Endodermal cell (in vitro differentiated cells): ENCODE results near the gene ARPP19. TPM values are rescaled to one million over a fixed set of nuclear protein-coding genes. Genes with fewer than 3 reads are reported as not detected.
"Not testable (repeated sequence)": the region's sequence is repeated elsewhere in the genome, so short reads cannot be mapped to it uniquely, and the experiment has no call there.

Experiments
- DNase-seq: peaks from one replicate; pipeline ENCODE4 v3.0.0-alpha.2; 2017
- H3K27ac ChIP-seq: 2 replicates; pipeline ENCODE4 v1.5.1; 2013; ENCODE audit warnings: mild to moderate bottlenecking, low read depth, low read length, moderate library complexity
- H3K27me3 ChIP-seq: 2 replicates; pipeline ENCODE4 v1.6.1; 2013; ENCODE audit warnings: mild to moderate bottlenecking, low read length, moderate library complexity; ENCODE audit not compliant: insufficient read depth, control insufficient read depth, poor library complexity, severe bottlenecking
- H3K36me3 ChIP-seq: 2 replicates; pipeline ENCODE4 v1.7.0; 2013; ENCODE audit warnings: mild to moderate bottlenecking, low read length, moderate library complexity; ENCODE audit not compliant: control insufficient read depth, insufficient read depth
- H3K4me1 ChIP-seq: one replicate; pipeline ENCODE4 v1.7.0; 2013; ENCODE audit warnings: low read length; ENCODE audit not compliant: control insufficient read depth, insufficient read depth
- H3K4me3 ChIP-seq: 2 replicates; pipeline ENCODE4 v1.5.1; 2013; ENCODE audit warnings: mild to moderate bottlenecking, low read length, moderate library complexity
- H3K9ac ChIP-seq: 2 replicates; pipeline ENCODE4 v1.6.1; 2013; ENCODE audit warnings: mild to moderate bottlenecking, low read length, moderate library complexity; ENCODE audit not compliant: poor library complexity, severe bottlenecking; ENCODE audit errors: extremely low read depth
- H3K9me3 ChIP-seq: 2 replicates; pipeline ENCODE4 v1.6.1; 2013; ENCODE audit warnings: mild to moderate bottlenecking, low read length, moderate library complexity; ENCODE audit not compliant: control insufficient read depth
- H3K27ac Mint-ChIP-seq: 2 replicates; pipeline ENCODE4 v1.8.0; 2020; ENCODE audit warnings: mixed read lengths
- H3K27me3 Mint-ChIP-seq: 2 replicates; pipeline ENCODE4 v1.8.0; 2021; ENCODE audit warnings: mild to moderate bottlenecking, mixed read lengths; ENCODE audit not compliant: insufficient read depth
- H3K36me3 Mint-ChIP-seq: 2 replicates; pipeline ENCODE4 v1.8.0; 2020; ENCODE audit warnings: low read depth, mixed read lengths
- H3K4me1 Mint-ChIP-seq: 2 replicates; pipeline ENCODE4 v1.8.0; 2020; ENCODE audit warnings: mixed read lengths
- H3K4me3 Mint-ChIP-seq: 2 replicates; pipeline ENCODE4 v1.8.0; 2020; ENCODE audit warnings: mild to moderate bottlenecking, moderate library complexity, mixed read lengths
- H3K9me3 Mint-ChIP-seq: 2 replicates; pipeline ENCODE4 v1.8.0; 2020; ENCODE audit warnings: mild to moderate bottlenecking, mixed read lengths
- WGBS, 2 experiments: methylation state at CpG; one replicate each; pipeline versions ENCODE4 v1.1.5 to v1.1.7; 2013; ENCODE audit warnings: missing lambda C conversion rate in 2 of 2, mixed read lengths in 1 of 2; ENCODE audit not compliant: insufficient coverage in 1 of 2, insufficient read length in 1 of 2; 5-methylcytosine and 5-hydroxymethylcytosine counted together
- total RNA-seq, 2 donors: library from RNA; stranded (reverse); fragmentation: NEBNext Ultra II Directional in 1 of 2; extraction: Animal tissue kit (Norgen Biotek cat#: 25700) in 1 of 2; gene quantifications; 2 replicates in 1 of 2; 3 replicates in 1 of 2; pipeline ENCODE4 v1.2.1, GENCODE V29; 2021
- TF ChIP-seq, protein P1 (sequence below): fragments of 200-600 bp; sonication (generic); conservative IDR thresholded peaks from 2 replicates; pipeline ENCODE4 v1.5.0; 2021; ENCODE audit warnings: antibody characterized with exemption, mild to moderate bottlenecking

Gene ARPP19
- total RNA-seq, 2 donors from 2014 or later, result 188 to 219 TPM

DNA sequence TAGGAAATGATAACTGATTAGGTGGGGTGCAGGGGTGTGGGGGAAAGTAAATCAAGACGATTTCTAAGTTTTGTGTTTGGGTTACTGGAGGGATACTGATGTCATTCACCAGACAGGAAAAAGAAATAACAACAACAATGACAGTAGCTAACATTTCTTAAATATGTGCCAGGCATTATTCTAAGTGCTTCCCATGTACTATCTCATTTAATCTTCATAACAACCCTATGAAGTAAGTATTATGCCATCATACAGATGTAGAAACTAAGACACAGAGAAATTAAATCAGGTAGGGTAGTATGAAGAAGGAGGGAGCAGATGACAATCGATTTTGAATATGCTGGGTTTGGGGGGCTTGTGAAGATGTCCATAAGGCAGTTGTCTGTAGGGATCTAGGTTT is 53.5 kb downstream of the ARPP19 start:
- H3K9ac ChIP-seq, result no peak overlapping the region
- Mint-ChIP-seq H3K27ac (no peak overlapping the region), H3K4me3 (no peak overlapping the region), H3K9me3 (no peaks in the 10 kb centered on the region), H3K4me1 (no peaks in the 10 kb centered on the region), H3K27me3 (no peaks in the 10 kb centered on the region), H3K36me3 (no peaks in the 10 kb centered on the region)
- H3K4me3 ChIP-seq, result no peak overlapping the region
- no peak for DNase-seq
- H3K27me3 ChIP-seq, result no peaks in the 10 kb centered on the region
- H3K36me3 ChIP-seq, result no peaks in the 10 kb centered on the region
- WGBS, 2 experiments, result 89% methylated on average over 2 of the region's 2 CpGs; no CpG with 5 or more reads in 1 of the 2 experiments
- H3K4me1 ChIP-seq, result no peaks in the 10 kb centered on the region
- TF ChIP-seq, protein P1, sequence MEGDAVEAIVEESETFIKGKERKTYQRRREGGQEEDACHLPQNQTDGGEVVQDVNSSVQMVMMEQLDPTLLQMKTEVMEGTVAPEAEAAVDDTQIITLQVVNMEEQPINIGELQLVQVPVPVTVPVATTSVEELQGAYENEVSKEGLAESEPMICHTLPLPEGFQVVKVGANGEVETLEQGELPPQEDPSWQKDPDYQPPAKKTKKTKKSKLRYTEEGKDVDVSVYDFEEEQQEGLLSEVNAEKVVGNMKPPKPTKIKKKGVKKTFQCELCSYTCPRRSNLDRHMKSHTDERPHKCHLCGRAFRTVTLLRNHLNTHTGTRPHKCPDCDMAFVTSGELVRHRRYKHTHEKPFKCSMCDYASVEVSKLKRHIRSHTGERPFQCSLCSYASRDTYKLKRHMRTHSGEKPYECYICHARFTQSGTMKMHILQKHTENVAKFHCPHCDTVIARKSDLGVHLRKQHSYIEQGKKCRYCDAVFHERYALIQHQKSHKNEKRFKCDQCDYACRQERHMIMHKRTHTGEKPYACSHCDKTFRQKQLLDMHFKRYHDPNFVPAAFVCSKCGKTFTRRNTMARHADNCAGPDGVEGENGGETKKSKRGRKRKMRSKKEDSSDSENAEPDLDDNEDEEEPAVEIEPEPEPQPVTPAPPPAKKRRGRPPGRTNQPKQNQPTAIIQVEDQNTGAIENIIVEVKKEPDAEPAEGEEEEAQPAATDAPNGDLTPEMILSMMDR, result no peak
- no peak overlapping the region for H3K27ac ChIP-seq
- no peaks in the 10 kb centered on the region for H3K9me3 ChIP-seq

DNA sequence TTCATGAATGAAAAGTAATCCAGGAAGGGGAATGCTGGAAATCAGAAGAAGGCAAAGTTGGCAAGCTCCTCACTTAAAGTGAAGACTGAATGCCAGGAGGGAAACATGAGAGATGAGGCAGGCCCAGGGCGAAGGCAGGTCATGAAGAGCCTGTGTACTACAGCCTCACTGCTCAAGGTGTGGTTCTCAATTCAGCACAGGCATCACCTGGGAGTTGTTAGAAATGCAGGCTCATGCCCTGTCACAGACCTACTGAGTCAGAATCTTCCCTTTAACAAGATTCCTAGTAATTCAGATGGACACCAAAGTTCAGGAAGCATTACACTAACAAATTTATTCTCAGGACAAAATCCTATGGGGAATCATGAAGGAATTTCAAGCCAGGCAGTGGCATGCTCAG is 54.3 kb downstream of the ARPP19 start:
- 86 to 95% methylated on average over 1 of the region's 1 CpG for WGBS, 2 experiments
- Histone ChIP-seq H3K9me3 (no peaks in the 10 kb centered on the region), H3K9ac (no peak overlapping the region), H3K27ac (no peak overlapping the region), H3K4me3 (no peak overlapping the region), H3K27me3 (no peaks in the 10 kb centered on the region), H3K4me1 (no peaks in the 10 kb centered on the region), H3K36me3 (no peaks in the 10 kb centered on the region)
- Mint-ChIP-seq H3K9me3 (no peaks in the 10 kb centered on the region), H3K27ac (no peak overlapping the region), H3K4me1 (no peaks in the 10 kb centered on the region), H3K36me3 (no peaks in the 10 kb centered on the region), H3K27me3 (no peaks in the 10 kb centered on the region), H3K4me3 (no peak overlapping the region)
- DNase-seq, result no peak
- TF ChIP-seq, protein P1, result no peak

DNA sequence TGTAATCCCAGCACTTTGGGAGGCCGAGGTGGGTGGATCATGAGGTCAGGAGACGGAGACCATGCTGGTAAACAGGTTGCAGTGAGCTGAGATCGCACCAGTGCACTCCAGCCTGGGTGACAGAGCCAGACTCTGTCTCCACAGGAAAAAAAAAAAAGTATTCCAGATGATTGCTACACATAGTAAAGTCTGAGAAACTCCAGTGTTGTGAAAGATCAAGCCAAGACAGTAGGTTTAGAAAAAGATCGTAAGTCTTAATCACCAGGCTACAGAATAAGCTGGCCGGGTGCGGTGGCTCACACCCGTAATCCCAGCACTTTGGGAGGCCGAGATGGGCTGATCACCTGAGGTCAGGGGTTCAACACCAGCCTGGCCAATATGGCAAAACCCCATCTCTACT is 56.0 kb downstream of the ARPP19 start:
- not testable (repeated sequence) for H3K27ac ChIP-seq, H3K27ac Mint-ChIP-seq, H3K27me3 ChIP-seq, H3K4me1 ChIP-seq, DNase-seq, H3K9ac ChIP-seq, H3K4me3 ChIP-seq, H3K4me1 Mint-ChIP-seq, H3K36me3 Mint-ChIP-seq, H3K4me3 Mint-ChIP-seq, H3K36me3 ChIP-seq, H3K27me3 Mint-ChIP-seq, H3K9me3 ChIP-seq, H3K9me3 Mint-ChIP-seq
- 89 to 94% methylated on average over 6 to 8 of the region's 8 CpGs for WGBS, 2 experiments

DNA sequence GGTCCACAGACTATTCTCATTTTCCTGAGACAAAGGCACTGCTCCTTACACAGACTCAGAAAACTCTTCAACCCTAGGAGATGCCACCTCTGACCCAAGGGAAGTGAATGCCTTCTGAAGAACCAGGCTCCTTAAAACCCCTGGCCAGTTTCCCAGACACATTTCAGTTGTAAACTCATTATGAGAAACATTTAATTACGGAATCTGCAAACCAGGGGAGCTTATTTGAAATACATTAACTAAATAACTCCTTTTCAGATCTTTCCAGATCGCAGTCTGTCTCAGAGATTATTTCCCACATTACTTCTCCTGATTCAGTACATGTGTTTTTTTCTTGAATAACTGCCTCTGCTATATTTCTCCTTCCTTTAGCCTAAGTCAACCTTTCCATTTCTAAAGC is 57.7 kb downstream of the ARPP19 start:
- no peaks in the 10 kb centered on the region for H3K9me3 ChIP-seq
- H3K4me3 ChIP-seq, result no peak overlapping the region
- H3K36me3 ChIP-seq, result no peaks in the 10 kb centered on the region
- no peaks in the 10 kb centered on the region for H3K27me3 ChIP-seq
- Mint-ChIP-seq H3K4me1 (no peaks in the 10 kb centered on the region), H3K36me3 (no peaks in the 10 kb centered on the region), H3K9me3 (no peaks in the 10 kb centered on the region), H3K4me3 (no peak overlapping the region), H3K27ac (no peak overlapping the region), H3K27me3 (no peaks in the 10 kb centered on the region)
- DNase-seq, result no peak
- no peak overlapping the region for H3K27ac ChIP-seq
- WGBS, 2 experiments, result 91 to 100% methylated on average over 2 of the region's 2 CpGs
- TF ChIP-seq, protein P1, result no peak
- no peaks in the 10 kb centered on the region for H3K4me1 ChIP-seq
- no peak overlapping the region for H3K9ac ChIP-seq
